ENCODE results near the gene PTPN12.

DNA sequence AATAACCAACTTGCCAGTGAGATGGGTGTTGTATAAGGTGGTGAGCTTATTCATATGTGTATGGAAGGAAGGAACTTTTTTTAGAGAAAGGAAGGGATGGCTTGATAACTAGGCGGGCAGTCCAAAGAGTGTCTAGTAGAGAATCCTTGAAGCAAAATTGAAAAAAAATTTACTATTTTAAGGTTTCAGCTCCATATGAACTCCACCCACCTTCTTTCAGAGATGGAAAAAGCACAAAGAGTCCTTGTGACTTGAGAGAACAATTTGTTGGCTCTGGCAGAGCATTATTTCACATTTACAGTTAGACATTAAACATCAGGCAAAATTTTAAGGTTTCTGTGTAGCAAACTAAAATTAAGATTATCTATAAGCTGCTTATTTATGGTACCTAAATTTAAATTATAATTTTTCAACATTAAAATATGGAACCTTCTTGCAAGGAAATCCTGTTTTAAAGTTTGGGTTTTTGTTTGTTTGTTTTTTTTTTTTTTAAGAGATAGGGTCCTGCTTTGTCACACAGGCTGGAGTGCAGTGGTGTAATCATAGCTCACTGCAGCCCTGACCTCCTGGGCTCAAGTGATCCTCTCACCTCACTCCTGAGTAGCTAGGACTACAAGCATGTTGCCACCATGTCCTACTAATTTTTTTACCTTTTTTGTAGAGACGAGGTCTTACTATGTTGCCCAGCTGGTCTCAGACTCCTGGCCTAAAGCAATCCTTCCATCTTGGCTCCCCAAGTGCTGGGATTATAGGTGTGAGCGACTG is 12.2 kb downstream of the PTPN12 start:
- TF ChIP-seq POLR2A (IDR thresholded peaks at IDR 0.05) (no peak), POLR2AphosphoS5 (IDR thresholded peaks at IDR 0.05) (no peak), EP300 (IDR thresholded peaks at IDR 0.05) (no peak)

Data from sigmoid colon (tissue), 4 donors.